ENCODE data around the gene RTKN.

- no peak for TF ChIP-seq CTCF (IDR thresholded peaks at IDR 0.05)
- TF ChIP-seq POLR2A (IDR thresholded peaks at IDR 0.05) = no peak
These were observed 20.5 kb upstream of the RTKN start for GRCh38 chr2:74462054-74462785.

Data from heart left ventricle (tissue), 13 donors.